ENCODE results near the gene ZFAND6.

Gene ZFAND6

GRCh38 chr15:80173022-80173759 is 113.7 kb downstream of the ZFAND6 start:
- DNase-seq, result no peak

GRCh38 chr15:80174017-80174746 is 114.7 kb downstream of the ZFAND6 start:
- DNase-seq, result no peak

- no peak for DNase-seq
Observed at GRCh38 chr15:80175436-80175835, 116.0 kb downstream of the ZFAND6 start.

GRCh38 chr15:80176443-80176842 is 117.0 kb downstream of the ZFAND6 start:
- DNase-seq, result no peak

GRCh38 chr15:80177156-80177555 is 117.7 kb downstream of the ZFAND6 start:
- DNase-seq, result no peak

GRCh38 chr15:80179025-80179759 is 119.7 kb downstream of the ZFAND6 start:
- DNase-seq, result no peak

- no peak for DNase-seq
Observed at GRCh38 chr15:80179935-80180334, 120.5 kb downstream of the ZFAND6 start.

GRCh38 chr15:80180468-80180867 is 121.0 kb downstream of the ZFAND6 start:
- no peak for DNase-seq

- no peak for DNase-seq
Observed at GRCh38 chr15:80180986-80181385, 121.5 kb downstream of the ZFAND6 start.

GRCh38 chr15:80182611-80183261 is 123.3 kb downstream of the ZFAND6 start:
- DNase-seq, result no peak

GRCh38 chr15:80183306-80183705 is 123.8 kb downstream of the ZFAND6 start:
- no peak for DNase-seq

- no peak for DNase-seq
Observed at GRCh38 chr15:80183886-80184285, 124.4 kb downstream of the ZFAND6 start.

- DNase-seq, result no peak
Observed at GRCh38 chr15:80184554-80184953, 125.1 kb downstream of the ZFAND6 start.

GRCh38 chr15:80185152-80185551 is 125.7 kb downstream of the ZFAND6 start:
- DNase-seq, result no peak

GRCh38 chr15:80186066-80186465 is 126.6 kb downstream of the ZFAND6 start:
- no peak for DNase-seq

- DNase-seq, result no peak
Observed at GRCh38 chr15:80186597-80186996, 127.1 kb downstream of the ZFAND6 start.

Data from NCI-H2081 treated with DMSO at 0.1 percent for 48 hours (cell line).